HG03066 (cell line): ENCODE results near the gene COPZ1.
"Not testable (repeated sequence)": the region's sequence is repeated elsewhere in the genome, so short reads cannot be mapped to it uniquely, and the experiment has no call there.

Source experiments
- ATAC-seq: cut with Tn5 transposase; IDR thresholded peaks from one replicate; pipeline ENCODE4 v1.9.1; 2021; ENCODE audit warnings: low read depth; ENCODE audit not compliant: unreplicated experiment

The COPZ1 gene

DNA sequence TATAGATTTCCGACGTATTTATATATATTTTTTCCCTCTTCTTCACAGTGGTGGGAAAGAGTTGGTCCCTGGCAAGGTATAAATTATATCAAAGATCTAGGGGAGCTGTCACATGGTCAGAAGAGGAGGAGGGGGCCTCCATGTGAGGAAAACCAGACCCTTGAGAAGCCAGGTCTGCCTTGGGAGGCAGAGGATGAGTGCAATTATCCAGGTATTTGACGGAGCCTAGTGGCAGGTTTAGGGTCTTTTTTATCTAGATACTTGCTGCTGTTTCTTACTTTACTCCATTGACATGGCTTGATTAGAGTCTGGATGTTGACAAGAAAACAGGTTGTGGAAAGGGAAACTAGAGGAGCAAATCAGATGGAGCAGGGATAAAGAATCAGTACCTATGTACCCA lies 5.5 kb downstream of the COPZ1 start:
- ATAC-seq: no peak

GRCh38 chr12:54331461-54331860 lies 6.5 kb downstream of the COPZ1 start:
- ATAC-seq: no peak

- no peak for ATAC-seq
Measured at GRCh38 chr12:54333420-54334034, 8.6 kb downstream of the COPZ1 start.

DNA sequence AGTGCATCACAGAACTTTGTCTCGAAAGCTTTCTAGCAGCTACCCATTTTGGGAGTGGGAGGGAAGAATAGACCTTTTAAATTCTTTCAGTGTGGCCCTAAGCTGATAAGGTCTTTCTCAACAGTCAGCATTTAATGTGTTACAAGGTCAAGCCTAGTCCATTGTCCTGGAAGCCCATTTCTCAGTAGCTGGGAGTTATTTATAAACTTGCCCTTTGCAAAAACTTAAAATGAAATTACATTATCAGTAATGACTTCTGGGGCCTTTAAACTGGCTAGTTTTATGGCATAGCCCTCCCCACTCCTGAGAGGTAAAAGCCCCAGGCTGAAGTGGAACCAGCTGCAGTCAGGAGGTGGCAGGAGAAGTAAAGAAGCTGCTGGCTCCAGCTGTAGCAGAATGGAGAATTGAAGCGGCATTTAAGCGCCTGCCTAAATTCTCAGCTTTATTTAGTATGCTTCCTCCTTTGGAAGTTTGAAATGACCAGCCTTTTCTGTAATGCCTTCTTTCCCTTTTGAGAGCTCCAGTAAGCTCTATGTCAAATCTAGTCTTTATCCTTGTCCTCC lies 12.4 kb downstream of the COPZ1 start:
- no peak for ATAC-seq

- no peak for ATAC-seq
Measured at GRCh38 chr12:54337854-54338650, 13.1 kb downstream of the COPZ1 start.

- no peak for ATAC-seq
Measured at GRCh38 chr12:54338698-54339296, 13.9 kb downstream of the COPZ1 start.

GRCh38 chr12:54340846-54341245 lies 15.9 kb downstream of the COPZ1 start:
- ATAC-seq: no peak

- ATAC-seq: no peak
Measured at GRCh38 chr12:54341378-54342300, 16.7 kb downstream of the COPZ1 start.

- ATAC-seq: no peak
Measured at GRCh38 chr12:54349036-54349435, 24.1 kb downstream of the COPZ1 start.

GRCh38 chr12:54349679-54350078 lies 24.7 kb downstream of the COPZ1 start:
- ATAC-seq: no peak

DNA sequence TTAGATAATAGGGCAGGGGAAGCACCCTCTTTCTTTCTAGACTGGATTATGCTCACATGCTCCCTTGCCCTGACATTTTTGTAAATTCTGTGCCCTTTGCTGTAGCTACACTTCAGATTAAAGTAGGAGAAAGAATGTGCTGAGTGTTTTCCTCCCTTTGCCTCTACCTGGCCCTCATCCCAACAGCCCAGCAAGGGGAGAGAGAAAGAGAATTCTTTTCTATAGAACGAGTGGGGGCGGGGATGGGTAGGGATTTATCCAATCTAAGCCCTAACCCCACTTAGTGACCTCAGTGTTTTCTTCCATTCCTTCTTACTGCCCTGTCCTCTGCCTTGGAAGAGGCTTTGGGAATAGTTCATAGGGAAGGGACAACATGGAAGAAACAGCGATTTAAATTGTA lies 25.8 kb downstream of the COPZ1 start:
- ATAC-seq: no peak

- ATAC-seq: no peak
Measured at GRCh38 chr12:54351341-54351740, 26.4 kb downstream of the COPZ1 start.

DNA sequence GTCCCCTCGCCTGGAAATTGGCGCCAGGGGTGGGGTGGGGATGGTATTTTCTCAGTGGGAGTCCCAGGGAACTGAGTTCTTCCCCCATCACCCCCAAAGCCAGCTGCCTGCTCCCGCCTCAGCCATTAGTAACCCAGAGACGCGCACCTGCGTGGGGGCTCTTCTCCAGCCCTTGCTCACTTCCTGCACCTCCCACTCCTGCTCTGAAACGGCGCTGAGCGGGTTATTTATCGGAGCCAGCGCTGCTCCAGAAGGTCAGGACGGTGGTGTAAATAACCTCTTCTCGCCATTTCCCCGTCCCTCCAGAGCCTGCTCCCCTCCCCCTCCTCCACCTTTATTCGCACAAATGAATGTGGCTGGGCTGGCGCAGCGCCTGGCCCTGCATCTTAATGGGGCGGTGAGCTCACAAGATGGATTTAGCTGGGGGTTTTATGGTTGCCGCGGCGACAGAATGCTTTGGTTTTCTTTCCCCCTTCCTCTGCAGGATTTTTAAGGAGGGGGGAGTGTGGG lies 27.1 kb downstream of the COPZ1 start:
- ATAC-seq: no peak

- ATAC-seq: no peak
Measured at GRCh38 chr12:54352891-54353874, 28.3 kb downstream of the COPZ1 start.

DNA sequence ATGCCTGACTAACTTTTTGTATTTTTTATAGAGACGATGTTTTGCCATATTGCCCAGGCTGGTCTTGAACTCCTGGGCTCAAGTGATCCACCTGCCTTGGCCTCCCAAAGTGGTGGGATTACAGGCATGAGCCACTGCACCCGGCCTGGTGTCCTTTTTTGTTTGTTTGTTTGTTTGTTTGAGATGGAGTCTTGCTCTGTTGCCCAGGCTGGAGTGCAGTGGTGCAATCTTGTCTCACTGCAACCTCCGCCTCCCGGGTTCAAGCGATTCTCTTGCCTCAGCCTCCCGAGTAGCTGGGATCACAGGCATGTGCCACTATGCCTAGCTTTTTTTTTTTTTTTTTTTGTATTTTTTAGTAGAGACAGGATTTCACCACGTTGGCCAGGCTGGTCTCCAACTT lies 29.3 kb downstream of the COPZ1 start:
- ATAC-seq: not testable (repeated sequence)

GRCh38 chr12:54355104-54355815 lies 30.3 kb downstream of the COPZ1 start:
- ATAC-seq: no peak

GRCh38 chr12:54356228-54356627 lies 31.3 kb downstream of the COPZ1 start:
- no peak for ATAC-seq

- no peak for ATAC-seq
Measured at GRCh38 chr12:54356951-54357356, 32.0 kb downstream of the COPZ1 start.
